Hepatocyte (in vitro differentiated cells): ENCODE data around the gene IQGAP2. TPM values are rescaled to one million over a fixed set of nuclear protein-coding genes. Genes with fewer than 3 reads are reported as not detected.
"Not testable (repeated sequence)": the region's sequence is repeated elsewhere in the genome, so short reads cannot be mapped to it uniquely, and the experiment has no call there.

Experiments
- DNase-seq: peaks from one replicate; pipeline ENCODE4 v3.0.0-alpha.2; 2016; ENCODE audit warnings: low spot score
- H2AFZ ChIP-seq: fragments of 200-600 bp; sonication (generic); 2 replicates; pipeline ENCODE4 v1.6.0; 2016; ENCODE audit warnings: antibody characterized with exemption, mild to moderate bottlenecking
- H3K27ac ChIP-seq: fragments of 200-600 bp; sonication (generic); 2 replicates; pipeline ENCODE4 v1.5.1; 2016; ENCODE audit warnings: mild to moderate bottlenecking
- H3K27me3 ChIP-seq: fragments of 200-600 bp; sonication (generic); 2 replicates; pipeline ENCODE4 v1.6.1; 2016
- H3K36me3 ChIP-seq: fragments of 200-600 bp; sonication (generic); replicated peaks from 2 replicates; pipeline ENCODE4 v1.5.1; 2016; ENCODE audit warnings: low read depth; ENCODE audit not compliant: insufficient read depth
- H3K4me1 ChIP-seq: fragments of 200-600 bp; sonication (generic); 2 replicates; pipeline ENCODE4 v1.5.1; 2016; ENCODE audit warnings: mild to moderate bottlenecking, moderate library complexity; ENCODE audit not compliant: insufficient read depth
- H3K4me2 ChIP-seq: fragments of 200-600 bp; sonication (generic); 2 replicates; pipeline ENCODE4 v1.6.0; 2016
- H3K4me3 ChIP-seq: fragments of 200-600 bp; sonication (generic); 2 replicates; pipeline ENCODE4 v1.5.1; 2016; ENCODE audit warnings: mild to moderate bottlenecking
- H3K79me2 ChIP-seq: fragments of 200-600 bp; sonication (generic); 2 replicates; pipeline ENCODE4 v1.6.0; 2017; ENCODE audit warnings: mild to moderate bottlenecking
- H3K9me2 ChIP-seq: fragments of 200-600 bp; sonication (generic); replicated peaks from 2 replicates; pipeline ENCODE4 v1.6.0; 2017; ENCODE audit warnings: mild to moderate bottlenecking; ENCODE audit not compliant: insufficient read depth
- H3K9me3 ChIP-seq: fragments of 200-600 bp; sonication (generic); 2 replicates; pipeline ENCODE4 v1.5.1; 2016; ENCODE audit warnings: low read depth, mild to moderate bottlenecking
- H4K20me1 ChIP-seq: fragments of 200-600 bp; sonication (generic); 2 replicates; pipeline ENCODE4 v1.6.0; 2016; ENCODE audit warnings: mild to moderate bottlenecking; ENCODE audit not compliant: insufficient read depth, poor library complexity, severe bottlenecking
- CTCF ChIP-seq: fragments of 200-600 bp; sonication (generic); IDR thresholded peaks from 2 replicates; pipeline ENCODE4 v1.5.1; 2016; ENCODE audit warnings: antibody characterized with exemption, mild to moderate bottlenecking; ENCODE audit not compliant: poor library complexity
- EZH2 ChIP-seq: fragments of 200-600 bp; sonication (generic); IDR thresholded peaks from 2 replicates; pipeline ENCODE4 v1.6.1; 2016; ENCODE audit warnings: antibody characterized with exemption, mild to moderate bottlenecking, borderline replicate concordance
- EZH2phosphoT487 ChIP-seq: fragments of 200-600 bp; sonication (generic); IDR thresholded peaks from one replicate; pipeline ENCODE4 v1.6.1; 2018; ENCODE audit warnings: antibody characterized with exemption, mild to moderate bottlenecking, low read depth, moderate library complexity; ENCODE audit not compliant: unreplicated experiment, severe bottlenecking
- WGBS: methylation state at CpG from one replicate; pipeline ENCODE4 v1.1.6; 2016; ENCODE audit warnings: low lambda C conversion rate; ENCODE audit errors: missing lambda C conversion rate; 5-methylcytosine and 5-hydroxymethylcytosine counted together
- polyA plus RNA-seq: library from polyadenylated mRNA; unstranded; fragments of >200 nt; fragmentation: Nextera tagmentation; extraction: Ambion mirVana; gene quantifications from 2 replicates; pipeline ENCODE4 v1.2.1, GENCODE V29; 2016
- total RNA-seq: library from RNA; depleted of rRNA; stranded (reverse); fragments of >200 nt; gene quantifications from 2 replicates; pipeline ENCODE4 v1.2.3, GENCODE V29; 2014

Gene IQGAP2
- total and polyA plus RNA-seq, 2 experiments from 2014 or later, result 37.2 to 78.9 TPM

- Histone ChIP-seq H3K27ac (no peak overlapping the region), H3K79me2 (no peaks in the 10 kb centered on the region), H3K4me3 (no peak overlapping the region), H3K27me3 (no peaks in the 10 kb centered on the region), H3K36me3 (no peaks in the 10 kb centered on the region), H3K9me3 (no peaks in the 10 kb centered on the region), H2AFZ (no peak overlapping the region), H3K9me2 (no peaks in the 10 kb centered on the region), H3K4me1 (peaks cover 8% of the 10 kb centered on the region), H3K4me2 (no peak overlapping the region), H4K20me1 (no peaks in the 10 kb centered on the region)
- TF ChIP-seq CTCF, result no peak
- 96% methylated on average over 8 of the region's 8 CpGs for WGBS
- no peak for DNase-seq
Observed at GRCh38 chr5:76677849-76678472, 274.9 kb downstream of the IQGAP2 start.

- H3K27ac ChIP-seq, result no peak overlapping the region
- DNase-seq, result no peak
- no peak overlapping the region for H3K4me3 ChIP-seq
- H2AFZ ChIP-seq, result no peak overlapping the region
- no peaks in the 10 kb centered on the region for H3K27me3 ChIP-seq
- no peaks in the 10 kb centered on the region for H3K9me3 ChIP-seq
- no peaks in the 10 kb centered on the region for H3K79me2 ChIP-seq
- TF ChIP-seq EZH2phosphoT487, result no peak
- TF ChIP-seq CTCF, result no peak
- no peak for TF ChIP-seq EZH2
- WGBS, result 61% methylated on average over 3 of the region's 3 CpGs
- no peak overlapping the region for H3K4me2 ChIP-seq
- H3K36me3 ChIP-seq, result no peaks in the 10 kb centered on the region
- H3K9me2 ChIP-seq, result no peaks in the 10 kb centered on the region
- no peaks in the 10 kb centered on the region for H3K4me1 ChIP-seq
- H4K20me1 ChIP-seq, result no peaks in the 10 kb centered on the region
Observed at GRCh38 chr5:76679231-76679630, 276.1 kb downstream of the IQGAP2 start.

- not testable (repeated sequence) for H4K20me1 ChIP-seq, H3K4me3 ChIP-seq, H3K79me2 ChIP-seq, H3K9me3 ChIP-seq, H3K9me2 ChIP-seq, H3K27ac ChIP-seq, DNase-seq, H2AFZ ChIP-seq, H3K27me3 ChIP-seq, H3K4me1 ChIP-seq, H3K4me2 ChIP-seq, H3K36me3 ChIP-seq
- 93% methylated on average over 4 of the region's 4 CpGs for WGBS
Observed at GRCh38 chr5:76680826-76681225, 277.7 kb downstream of the IQGAP2 start.

GRCh38 chr5:76681287-76681686 is 278.2 kb downstream of the IQGAP2 start:
- no peaks in the 10 kb centered on the region for H4K20me1 ChIP-seq
- no peak overlapping the region for H3K4me3 ChIP-seq
- no peaks in the 10 kb centered on the region for H3K9me3 ChIP-seq
- TF ChIP-seq CTCF, result no peak
- no peak for TF ChIP-seq EZH2phosphoT487
- no peak for TF ChIP-seq EZH2
- no peaks in the 10 kb centered on the region for H3K27me3 ChIP-seq
- H3K4me2 ChIP-seq, result no peak overlapping the region
- H3K4me1 ChIP-seq, result peaks cover 7% of the 10 kb centered on the region
- H3K36me3 ChIP-seq, result no peaks in the 10 kb centered on the region
- no peak overlapping the region for H3K27ac ChIP-seq
- 83% methylated on average over 4 of the region's 4 CpGs for WGBS
- H3K79me2 ChIP-seq, result no peaks in the 10 kb centered on the region
- no peak overlapping the region for H2AFZ ChIP-seq
- DNase-seq, result no peak
- H3K9me2 ChIP-seq, result no peaks in the 10 kb centered on the region
